CD14-positive monocyte (primary cell): Measurements from ENCODE around the gene ZNF362. TPM values are rescaled to one million over a fixed set of nuclear protein-coding genes. Genes with fewer than 3 reads are reported as not detected.

Source experiments
- DNase-seq, 3 donors: peaks; one replicate each; pipeline ENCODE4 v3.0.0-alpha.2; 2011 to 2022
- H2AFZ ChIP-seq: 2 replicates; pipeline ENCODE4 v1.6.0; 2012; ENCODE audit warnings: mild to moderate bottlenecking, low read depth, low read length, inconsistent platforms; ENCODE audit not compliant: insufficient read depth, poor library complexity, severe bottlenecking
- H3K27ac ChIP-seq, 2 donors: 1 replicate in 1 of 2; 2 replicates in 1 of 2; pipeline ENCODE4 v1.5.1; 2012 to 2013; ENCODE audit warnings: low read length in 2 of 2, control low read depth in 1 of 2, inconsistent platforms in 1 of 2, low read depth in 1 of 2, mild to moderate bottlenecking in 1 of 2
- H3K27me3 ChIP-seq, 2 donors: one replicate each; pipeline versions ENCODE4 v1.6.0 to v1.6.1; 2011 to 2013; ENCODE audit warnings: low read length in 2 of 2; ENCODE audit not compliant: control insufficient read depth in 2 of 2, insufficient read depth in 2 of 2
- H3K36me3 ChIP-seq, 2 donors: replicated peaks in 1 of 2; 1 replicate in 1 of 2; 2 replicates in 1 of 2; pipeline versions ENCODE4 v1.5.1 to v1.6.1; 2012 to 2013; ENCODE audit warnings: low read length in 2 of 2, control low read depth in 1 of 2, inconsistent platforms in 1 of 2, mild to moderate bottlenecking in 1 of 2; ENCODE audit not compliant: insufficient read depth in 2 of 2, control insufficient read depth in 1 of 2
- H3K4me1 ChIP-seq, 2 donors: 1 replicate in 1 of 2; 2 replicates in 1 of 2; pipeline versions ENCODE4 v1.5.1 to v1.6.1; 2012 to 2013; ENCODE audit warnings: low read length in 2 of 2, control low read depth in 1 of 2, inconsistent platforms in 1 of 2, mild to moderate bottlenecking in 1 of 2, moderate library complexity in 1 of 2; ENCODE audit not compliant: insufficient read depth in 2 of 2, control insufficient read depth in 1 of 2
- H3K4me2 ChIP-seq: replicated peaks from 2 replicates; pipeline ENCODE3; 2012; ENCODE audit warnings: low read length, moderate library complexity, mild to moderate bottlenecking; ENCODE audit not compliant: poor library complexity, severe bottlenecking; ENCODE audit errors: extremely low read depth
- H3K4me3 ChIP-seq, 3 experiments: fragments of 200-600 bp in 1 of 3; sonication (generic) in 1 of 3; replicated peaks in 1 of 3; 1 replicate in 2 of 3; 2 replicates in 1 of 3; pipeline ENCODE4 v1.5.1; 2011 to 2013; ENCODE audit warnings: low read length in 3 of 3, mild to moderate bottlenecking in 3 of 3, control low read depth in 2 of 3, low read depth in 2 of 3, inconsistent platforms in 1 of 3, moderate library complexity in 1 of 3
- H3K79me2 ChIP-seq: 2 replicates; pipeline ENCODE4 v1.6.0; 2012; ENCODE audit warnings: mild to moderate bottlenecking, control low read depth, inconsistent platforms, low read length, moderate library complexity; ENCODE audit not compliant: insufficient read depth
- H3K9ac ChIP-seq: 2 replicates; pipeline ENCODE4 v1.6.0; 2017; ENCODE audit warnings: low read length, mild to moderate bottlenecking; ENCODE audit not compliant: insufficient read depth, poor library complexity, severe bottlenecking
- H3K9me3 ChIP-seq, 2 donors: replicated peaks in 1 of 2; 1 replicate in 1 of 2; 2 replicates in 1 of 2; pipeline versions ENCODE4 v1.5.1 to v1.6.1; 2012 to 2013; ENCODE audit warnings: low read length in 2 of 2, control low read depth in 1 of 2; ENCODE audit not compliant: control insufficient read depth in 1 of 2, insufficient read depth in 1 of 2
- H4K20me1 ChIP-seq: 2 replicates; pipeline ENCODE4 v1.6.0; 2012; ENCODE audit warnings: mild to moderate bottlenecking, low read length, control low read depth, moderate library complexity; ENCODE audit not compliant: insufficient read depth
- H3K27ac Mint-ChIP-seq, 7 donors: one replicate each; pipeline ENCODE4 v1.8.0; 2020; ENCODE audit warnings: mild to moderate bottlenecking in 7 of 7, mixed read lengths in 7 of 7, moderate library complexity in 6 of 7, inconsistent platforms in 2 of 7
- H3K27me3 Mint-ChIP-seq, 3 donors: one replicate each; pipeline ENCODE4 v1.8.0; 2021 to 2022; ENCODE audit warnings: low read depth in 3 of 3, mild to moderate bottlenecking in 3 of 3, mixed read lengths in 3 of 3, moderate library complexity in 3 of 3, inconsistent platforms in 1 of 3
- H3K36me3 Mint-ChIP-seq, 2 donors: one replicate each; pipeline ENCODE4 v1.8.0; 2020; ENCODE audit warnings: mixed read lengths in 2 of 2, inconsistent platforms in 1 of 2, mild to moderate bottlenecking in 1 of 2
- H3K4me1 Mint-ChIP-seq: one replicate; pipeline ENCODE4 v1.8.0; 2020; ENCODE audit warnings: mild to moderate bottlenecking, mixed read lengths
- H3K4me3 Mint-ChIP-seq, 2 donors: one replicate each; pipeline ENCODE4 v1.8.0; 2020; ENCODE audit warnings: mild to moderate bottlenecking in 2 of 2, mixed read lengths in 2 of 2, moderate library complexity in 1 of 2
- H3K9me3 Mint-ChIP-seq, 7 donors: one replicate each; pipeline ENCODE4 v1.8.0; 2020 to 2022; ENCODE audit warnings: mixed read lengths in 7 of 7, mild to moderate bottlenecking in 6 of 7, moderate library complexity in 6 of 7, inconsistent platforms in 2 of 7
- WGBS: methylation state at CpG from one replicate; pipeline ENCODE4 v1.1.5; 2013; ENCODE audit warnings: missing lambda C conversion rate; ENCODE audit not compliant: insufficient coverage; 5-methylcytosine and 5-hydroxymethylcytosine counted together
- intact Hi-C, 2 donors: fragments of 100-400 bp; cut with micrococcal nuclease; formaldehyde crosslinking; loops; one replicate each; pipeline versions ENCODE4 v1.15.0 to v1.15.1; 2023
- polyA plus RNA-seq, 3 donors: library from polyadenylated mRNA; depleted of rRNA in 1 of 3; unstranded in 2 of 3; stranded (reverse) in 1 of 3; fragments of 300-500 nt in 2 of 3; fragments of >200 nt in 1 of 3; fragmentation: Illumina TruSeq in 2 of 3; gene quantifications; 1 replicate in 2 of 3; 2 replicates in 1 of 3; pipeline ENCODE4 v1.2.3, GENCODE V29; 2012 to 2021
- TF ChIP-seq, protein P1 (sequence below): fragments of 200-600 bp; IDR thresholded peaks from one replicate; pipeline ENCODE4 v1.8.0; 2022; ENCODE audit warnings: antibody characterized with exemption, mild to moderate bottlenecking

The ZNF362 gene
- polyA plus RNA-seq, 3 donors, result 11.4 to 18.9 (median 13.5) TPM

DNA sequence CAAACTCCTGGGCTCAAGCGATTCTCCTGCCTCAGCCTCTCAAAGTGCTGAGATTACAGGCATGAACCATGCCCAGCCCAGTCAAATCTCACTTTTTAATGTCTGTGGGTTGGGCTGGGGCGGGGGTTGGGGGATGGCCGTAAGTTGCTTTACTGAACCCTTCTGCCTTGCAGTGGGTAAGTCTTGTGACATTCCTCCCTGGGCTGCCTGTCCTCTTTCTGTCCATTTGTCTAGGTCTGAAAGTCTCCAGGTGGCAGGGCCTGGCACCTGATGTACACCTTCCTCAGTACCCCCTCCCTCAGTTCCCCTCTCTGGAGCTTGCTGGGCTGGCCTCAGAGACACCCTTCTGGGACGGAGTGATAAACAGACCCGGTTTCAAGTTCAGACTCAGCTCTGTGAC is 13.3 kb downstream of the ZNF362 start:
- Histone ChIP-seq H3K79me2 (peaks cover 34% of the 10 kb centered on the region), H3K27ac (no peak overlapping the region), H3K9me3 (no peaks in the 10 kb centered on the region), H3K27me3 (no peaks in the 10 kb centered on the region), H3K4me3 (no peak overlapping the region), H3K4me2 (no peak overlapping the region), H3K4me1 (no peaks in the 10 kb centered on the region), H4K20me1 (peaks cover 99% of the 10 kb centered on the region), H3K9ac (no peak overlapping the region), H2AFZ (no peak overlapping the region), H3K36me3 (peaks cover 8 to 59% of the 10 kb centered on the region in 2 donors)
- peaks cover 6% of the 10 kb centered on the region for H3K4me1 Mint-ChIP-seq
- intact Hi-C loops, result no loop called here
- H3K36me3 Mint-ChIP-seq, result peaks cover 36 to 53% of the 10 kb centered on the region in 2 donors
- 58% methylated on average over 2 of the region's 5 CpGs for WGBS
- no peaks in the 10 kb centered on the region for H3K9me3 Mint-ChIP-seq
- TF ChIP-seq, protein P1, sequence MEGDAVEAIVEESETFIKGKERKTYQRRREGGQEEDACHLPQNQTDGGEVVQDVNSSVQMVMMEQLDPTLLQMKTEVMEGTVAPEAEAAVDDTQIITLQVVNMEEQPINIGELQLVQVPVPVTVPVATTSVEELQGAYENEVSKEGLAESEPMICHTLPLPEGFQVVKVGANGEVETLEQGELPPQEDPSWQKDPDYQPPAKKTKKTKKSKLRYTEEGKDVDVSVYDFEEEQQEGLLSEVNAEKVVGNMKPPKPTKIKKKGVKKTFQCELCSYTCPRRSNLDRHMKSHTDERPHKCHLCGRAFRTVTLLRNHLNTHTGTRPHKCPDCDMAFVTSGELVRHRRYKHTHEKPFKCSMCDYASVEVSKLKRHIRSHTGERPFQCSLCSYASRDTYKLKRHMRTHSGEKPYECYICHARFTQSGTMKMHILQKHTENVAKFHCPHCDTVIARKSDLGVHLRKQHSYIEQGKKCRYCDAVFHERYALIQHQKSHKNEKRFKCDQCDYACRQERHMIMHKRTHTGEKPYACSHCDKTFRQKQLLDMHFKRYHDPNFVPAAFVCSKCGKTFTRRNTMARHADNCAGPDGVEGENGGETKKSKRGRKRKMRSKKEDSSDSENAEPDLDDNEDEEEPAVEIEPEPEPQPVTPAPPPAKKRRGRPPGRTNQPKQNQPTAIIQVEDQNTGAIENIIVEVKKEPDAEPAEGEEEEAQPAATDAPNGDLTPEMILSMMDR, result no peak
- no peak overlapping the region for H3K4me3 Mint-ChIP-seq
- DNase-seq, result no peak
- H3K27ac Mint-ChIP-seq, result no peak overlapping the region
- peaks cover 0 to 1% (median 1%) of the 10 kb centered on the region in 3 donors for H3K27me3 Mint-ChIP-seq

DNA sequence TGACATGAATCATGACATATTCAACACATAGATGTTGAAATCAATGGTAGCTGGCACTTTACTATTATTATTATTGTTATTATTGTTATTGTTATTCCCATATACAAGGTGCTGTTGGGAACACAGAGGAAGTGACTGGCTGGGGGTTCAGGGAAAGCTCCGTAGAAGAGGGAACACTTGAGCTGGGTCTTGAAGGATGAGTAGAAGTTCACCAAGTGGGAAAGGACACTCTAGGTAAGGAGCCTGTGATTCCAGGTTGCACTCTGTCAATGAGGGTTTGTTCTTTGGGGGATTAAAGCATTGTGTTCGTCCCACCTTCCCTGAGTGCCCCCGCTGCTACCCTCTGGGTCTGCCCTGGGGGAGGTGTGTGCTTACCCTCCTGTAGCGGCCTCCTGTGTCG is 14.1 kb downstream of the ZNF362 start:
- H3K79me2 ChIP-seq, result peaks cover 26% of the 10 kb centered on the region

More for the DNA sequence above, 14.1 kb downstream of the ZNF362 start:
- H4K20me1 ChIP-seq, result peaks cover 99% of the 10 kb centered on the region
- H3K27ac ChIP-seq, result no peak overlapping the region
- Mint-ChIP-seq H3K36me3 (peaks cover 36 to 59% of the 10 kb centered on the region in 2 donors), H3K27me3 (peaks cover 0 to 1% (median 1%) of the 10 kb centered on the region in 3 donors), H3K27ac (no peak overlapping the region), H3K9me3 (no peaks in the 10 kb centered on the region), H3K4me1 (peaks cover 6% of the 10 kb centered on the region), H3K4me3 (no peak overlapping the region)
- TF ChIP-seq, protein P1, result no peak
- intact Hi-C loops, result no loop called here
- no peak for DNase-seq
- no peaks in the 10 kb centered on the region for H3K4me1 ChIP-seq
- H3K9me3 ChIP-seq, result no peaks in the 10 kb centered on the region
- no peak overlapping the region for H2AFZ ChIP-seq
- H3K4me3 ChIP-seq, result no peak overlapping the region
- no peaks in the 10 kb centered on the region for H3K27me3 ChIP-seq
- H3K36me3 ChIP-seq, result peaks cover 8 to 65% of the 10 kb centered on the region in 2 donors
- 87% methylated on average over 5 of the region's 5 CpGs for WGBS
- H3K4me2 ChIP-seq, result no peak overlapping the region
- no peak overlapping the region for H3K9ac ChIP-seq
